ENCODE measurements around the gene RUFY4. TPM values are rescaled to one million over a fixed set of nuclear protein-coding genes. Genes with fewer than 3 reads are reported as not detected.
"Not testable (repeated sequence)": the region's sequence is repeated elsewhere in the genome, so short reads cannot be mapped to it uniquely, and the experiment has no call there.

The RUFY4 gene
- total RNA-seq, 2 experiments from 2014 or later, result 0.93 to 1.8 TPM

DNA sequence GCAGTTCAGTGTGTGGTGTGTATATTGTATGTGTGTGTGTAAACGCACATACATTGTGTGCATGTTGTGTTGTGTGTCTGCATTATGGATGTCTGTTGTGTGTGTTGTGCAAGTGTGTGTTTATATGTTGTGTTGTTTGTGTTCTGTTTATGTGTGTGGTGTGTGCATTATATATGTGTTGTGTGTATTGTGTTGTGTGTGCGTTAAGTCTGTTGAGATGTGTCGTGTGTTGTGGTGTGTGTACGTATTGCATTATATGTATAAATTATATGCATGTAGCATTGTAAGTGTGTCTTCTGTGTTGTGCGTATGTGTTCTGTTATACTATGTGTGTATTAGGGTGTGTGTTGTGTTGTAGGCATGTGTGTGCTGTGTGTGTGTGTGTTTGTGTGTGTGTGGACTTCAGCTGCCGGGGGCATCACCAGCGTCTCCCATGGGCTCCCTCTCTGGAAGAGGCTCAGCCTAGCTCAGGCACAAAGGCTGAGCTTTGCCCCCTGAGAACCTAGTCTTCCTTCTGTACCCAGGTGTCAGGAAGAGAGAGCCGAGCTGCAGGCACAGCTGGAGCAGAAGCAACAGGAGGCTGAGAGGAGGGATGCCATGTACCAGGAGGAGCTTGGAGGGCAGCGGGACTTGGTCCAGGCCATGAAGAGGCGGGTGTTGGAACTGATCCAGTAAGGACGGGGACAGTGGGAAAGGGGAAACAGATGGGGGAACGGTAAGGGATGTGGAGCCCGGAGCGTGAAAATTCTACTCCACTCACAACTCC, 13.7 kb downstream of the RUFY4 start:
- Mint-ChIP-seq H3K27me3 (no peaks in the 10 kb centered on the region), H3K9me3 (peaks cover 10% of the 10 kb centered on the region), H3K27ac (no peak overlapping the region), H3K36me3 (peaks cover 4% of the 10 kb centered on the region), H3K4me3 (no peak overlapping the region), H3K4me1 (ENCODE audit: low read depth) (no peaks in the 10 kb centered on the region)
- no peak for DNase-seq
- CTCF ChIA-PET, result interaction anchor here (1.4 kb wide), 1 partner anchor 9 kb away, joined by 3 read pairs; no protein-coding TSS in a partner anchor
- intact Hi-C loops (cut with micrococcal nuclease), result no loop called here
- POLR2A ChIA-PET, result no interaction called here

- H3K36me3 Mint-ChIP-seq, result peaks cover 4% of the 10 kb centered on the region
Observed at GRCh38 chr2:218083352-218083676, 14.3 kb downstream of the RUFY4 start.

DNA sequence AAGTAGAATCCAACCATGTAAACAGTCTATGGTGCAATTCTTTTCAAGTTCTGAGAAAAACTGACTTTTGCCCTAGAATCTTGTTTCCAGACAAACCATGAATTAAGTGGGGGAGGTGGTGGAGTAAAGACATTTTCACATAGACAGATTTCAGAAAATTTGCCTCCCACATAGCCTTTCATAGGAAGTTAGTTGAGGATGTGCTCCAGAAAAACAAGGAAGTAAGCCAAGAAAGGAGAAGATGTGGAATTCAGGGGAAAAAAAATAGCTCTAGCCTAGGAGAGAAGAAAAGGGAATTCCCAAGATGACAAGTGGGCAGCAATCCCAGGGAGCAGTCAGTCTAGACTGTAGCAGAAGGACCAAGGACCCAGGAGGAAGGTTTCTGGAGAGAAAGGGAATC, 17.4 kb downstream of the RUFY4 start:
- Mint-ChIP-seq H3K27ac (no peak overlapping the region), H3K27me3 (no peaks in the 10 kb centered on the region), H3K4me3 (no peak overlapping the region), H3K36me3 (peaks cover 4% of the 10 kb centered on the region), H3K4me1 (ENCODE audit: low read depth) (no peaks in the 10 kb centered on the region), H3K9me3 (peaks cover 10% of the 10 kb centered on the region)
- ChIA-PET CTCF (interaction anchor here (0.9 kb wide), 1 partner anchor 12 kb away, joined by 3 read pairs; no protein-coding TSS in a partner anchor), POLR2A (no interaction called here)
- no peak for DNase-seq
- intact Hi-C loops (cut with micrococcal nuclease), result no loop called here

More at GRCh38 chr2:218083352-218083676, 14.3 kb downstream of the RUFY4 start:
- DNase-seq, result no peak
- Mint-ChIP-seq H3K27ac (no peak overlapping the region), H3K27me3 (no peaks in the 10 kb centered on the region), H3K4me1 (ENCODE audit: low read depth) (no peaks in the 10 kb centered on the region), H3K4me3 (no peak overlapping the region), H3K9me3 (peaks cover 10% of the 10 kb centered on the region)
- ChIA-PET POLR2A (no interaction called here), CTCF (interaction anchor here (1.4 kb wide), 1 partner anchor 10 kb away, joined by 3 read pairs; no protein-coding TSS in a partner anchor)
- intact Hi-C loops (cut with micrococcal nuclease), result no loop called here

- Mint-ChIP-seq H3K9me3 (peaks cover 10% of the 10 kb centered on the region), H3K4me3 (no peak overlapping the region), H3K4me1 (ENCODE audit: low read depth) (no peaks in the 10 kb centered on the region), H3K36me3 (peaks cover 4% of the 10 kb centered on the region), H3K27me3 (no peaks in the 10 kb centered on the region), H3K27ac (no peak overlapping the region)
- ChIA-PET CTCF (no interaction called here), POLR2A (no interaction called here)
- no peak for DNase-seq
- intact Hi-C loops (cut with micrococcal nuclease), result no loop called here
Observed at GRCh38 chr2:218089259-218089658, 20.2 kb downstream of the RUFY4 start.

- CTCF ChIA-PET, result no interaction called here
- H3K4me3 Mint-ChIP-seq, result no peak overlapping the region
- H3K27me3 Mint-ChIP-seq, result no peaks in the 10 kb centered on the region
- H3K27ac Mint-ChIP-seq, result no peak overlapping the region
- intact Hi-C loops (cut with micrococcal nuclease), result no loop called here
- POLR2A ChIA-PET, result no interaction called here
- no peak for DNase-seq
- H3K9me3 Mint-ChIP-seq, result peaks cover under 1% of the 10 kb centered on the region
- no peaks in the 10 kb centered on the region for H3K4me1 Mint-ChIP-seq (ENCODE audit: low read depth)
- H3K36me3 Mint-ChIP-seq, result no peaks in the 10 kb centered on the region
Observed at GRCh38 chr2:218091746-218092145, 22.7 kb downstream of the RUFY4 start.

DNA sequence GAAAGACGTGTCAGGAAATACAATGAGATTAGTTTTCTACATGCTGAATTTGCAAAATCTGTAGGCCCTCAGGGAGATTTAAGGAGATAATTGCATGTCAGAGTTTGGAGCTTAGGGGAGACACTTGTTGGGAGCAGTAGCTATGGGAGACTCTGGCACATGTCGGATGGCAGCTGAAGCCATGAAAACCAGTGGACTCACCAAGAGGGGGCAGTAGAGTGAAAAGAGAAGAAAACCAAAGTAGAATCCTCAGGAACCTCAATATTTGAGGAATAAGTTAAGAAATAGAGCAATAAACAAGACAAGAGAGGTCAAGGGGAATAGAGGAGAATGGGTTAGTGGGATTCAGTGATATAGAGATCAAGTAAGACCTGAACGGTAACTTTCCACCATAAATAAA, 24.8 kb downstream of the RUFY4 start:
- ChIA-PET CTCF (interaction anchor here (1.1 kb wide), 1 partner anchor 25 kb away, joined by 3 read pairs; no protein-coding TSS in a partner anchor), POLR2A (no interaction called here)
- H3K4me3 Mint-ChIP-seq, result no peak overlapping the region
- H3K27ac Mint-ChIP-seq, result no peak overlapping the region
- H3K4me1 Mint-ChIP-seq (ENCODE audit: low read depth), result no peaks in the 10 kb centered on the region
- H3K9me3 Mint-ChIP-seq, result no peaks in the 10 kb centered on the region
- intact Hi-C loops (cut with micrococcal nuclease), result no loop called here
- H3K27me3 Mint-ChIP-seq, result peaks cover 1% of the 10 kb centered on the region
- H3K36me3 Mint-ChIP-seq, result no peaks in the 10 kb centered on the region
- no peak for DNase-seq

GRCh38 chr2:218095853-218096252, 26.8 kb downstream of the RUFY4 start:
- ChIA-PET CTCF (no interaction called here), POLR2A (no interaction called here)
- no peaks in the 10 kb centered on the region for H3K9me3 Mint-ChIP-seq
- H3K27ac Mint-ChIP-seq, result no peak overlapping the region
- no peaks in the 10 kb centered on the region for H3K4me1 Mint-ChIP-seq (ENCODE audit: low read depth)
- no peaks in the 10 kb centered on the region for H3K36me3 Mint-ChIP-seq
- peaks cover 1% of the 10 kb centered on the region for H3K27me3 Mint-ChIP-seq
- intact Hi-C loops (cut with micrococcal nuclease), result no loop called here
- H3K4me3 Mint-ChIP-seq, result no peak overlapping the region
- DNase-seq, result no peak

GRCh38 chr2:218097975-218098374, 28.9 kb downstream of the RUFY4 start:
- DNase-seq, result no peak
- ChIA-PET CTCF (no interaction called here), POLR2A (no interaction called here)
- no peaks in the 10 kb centered on the region for H3K9me3 Mint-ChIP-seq
- no peak overlapping the region for H3K4me3 Mint-ChIP-seq
- no peaks in the 10 kb centered on the region for H3K36me3 Mint-ChIP-seq
- H3K27me3 Mint-ChIP-seq, result peaks cover 4% of the 10 kb centered on the region
- no peaks in the 10 kb centered on the region for H3K4me1 Mint-ChIP-seq (ENCODE audit: low read depth)
- intact Hi-C loops (cut with micrococcal nuclease), result no loop called here
- H3K27ac Mint-ChIP-seq, result no peak overlapping the region

- H3K9me3 Mint-ChIP-seq; H3K4me3 Mint-ChIP-seq; intact Hi-C loops (cut with micrococcal nuclease); DNase-seq; H3K36me3 Mint-ChIP-seq; CTCF ChIA-PET; H3K4me1 Mint-ChIP-seq (ENCODE audit: low read depth); H3K27ac Mint-ChIP-seq: not testable (repeated sequence)
- POLR2A ChIA-PET, result interaction anchor here (0.6 kb wide), 1 partner anchor 429 kb away, joined by 3 read pairs; no protein-coding TSS in a partner anchor
- H3K27me3 Mint-ChIP-seq, result peaks cover 32% of the 10 kb centered on the region
Observed at GRCh38 chr2:218108834-218109233, 39.8 kb downstream of the RUFY4 start.

GRCh38 chr2:218121789-218122188, 52.7 kb downstream of the RUFY4 start:
- H3K4me1 Mint-ChIP-seq (ENCODE audit: low read depth), result not testable (repeated sequence)

GRCh38 chr2:218122286-218122685, 53.2 kb downstream of the RUFY4 start:
- H3K36me3 Mint-ChIP-seq; H3K4me3 Mint-ChIP-seq; H3K4me1 Mint-ChIP-seq (ENCODE audit: low read depth); POLR2A ChIA-PET; intact Hi-C loops (cut with micrococcal nuclease); H3K27ac Mint-ChIP-seq; DNase-seq; CTCF ChIA-PET: not testable (repeated sequence)
- Mint-ChIP-seq H3K9me3 (peaks cover 22% of the 10 kb centered on the region), H3K27me3 (peaks cover 10% of the 10 kb centered on the region)

More at GRCh38 chr2:218121789-218122188, 52.7 kb downstream of the RUFY4 start:
- H3K36me3 Mint-ChIP-seq; intact Hi-C loops (cut with micrococcal nuclease); POLR2A ChIA-PET; H3K4me3 Mint-ChIP-seq; CTCF ChIA-PET; DNase-seq; H3K27ac Mint-ChIP-seq: not testable (repeated sequence)
- H3K9me3 Mint-ChIP-seq, result peaks cover 27% of the 10 kb centered on the region
- peaks cover 10% of the 10 kb centered on the region for H3K27me3 Mint-ChIP-seq

GRCh38 chr2:218123986-218124385, 54.9 kb downstream of the RUFY4 start:
- Mint-ChIP-seq H3K9me3 (peaks cover 17% of the 10 kb centered on the region), H3K36me3 (no peaks in the 10 kb centered on the region), H3K27ac (no peak overlapping the region), H3K4me3 (no peak overlapping the region), H3K4me1 (ENCODE audit: low read depth) (peaks cover 9% of the 10 kb centered on the region), H3K27me3 (peaks cover 12% of the 10 kb centered on the region)
- no peak for DNase-seq
- ChIA-PET CTCF (no interaction called here), POLR2A (no interaction called here)
- intact Hi-C loops (cut with micrococcal nuclease), result no loop called here

DNA sequence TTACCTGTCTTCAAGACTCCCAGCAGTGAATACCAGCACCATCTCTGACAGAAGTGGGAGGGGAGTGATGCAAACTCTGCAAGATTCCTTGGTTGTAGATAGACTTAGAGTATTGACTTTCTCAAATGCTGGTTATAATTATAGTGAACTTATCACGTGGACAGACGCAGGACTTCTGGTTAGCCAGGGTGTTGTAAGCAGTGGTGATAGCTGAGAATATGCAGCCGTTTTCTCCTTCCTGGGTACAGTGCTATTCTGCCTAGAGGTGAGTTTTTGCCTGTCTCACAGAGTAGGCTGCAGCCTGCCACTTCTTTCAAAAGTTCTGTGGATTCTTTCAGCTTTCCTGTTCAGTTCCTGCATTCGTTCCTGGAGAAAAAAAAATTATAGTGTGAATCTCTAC, 56.0 kb downstream of the RUFY4 start:
- ChIA-PET CTCF (no interaction called here), POLR2A (no interaction called here)
- H3K27me3 Mint-ChIP-seq, result peaks cover 12% of the 10 kb centered on the region
- intact Hi-C loops (cut with micrococcal nuclease), result no loop called here
- H3K36me3 Mint-ChIP-seq, result no peaks in the 10 kb centered on the region
- no peak overlapping the region for H3K4me3 Mint-ChIP-seq
- peaks cover 17% of the 10 kb centered on the region for H3K9me3 Mint-ChIP-seq
- peaks cover 9% of the 10 kb centered on the region for H3K4me1 Mint-ChIP-seq (ENCODE audit: low read depth)
- no peak for DNase-seq
- no peak overlapping the region for H3K27ac Mint-ChIP-seq

Data from activated CD4-positive, alpha-beta memory T cell treated with anti-CD3 and anti-CD28 coated beads for 36 hours (primary cell).